Hepatocyte (in vitro differentiated cells): ENCODE measurements around the gene DOK5. TPM values are rescaled to one million over a fixed set of nuclear protein-coding genes. Genes with fewer than 3 reads are reported as not detected.

ENCODE experiments used
- DNase-seq: peaks from one replicate; pipeline ENCODE4 v3.0.0-alpha.2; 2016; ENCODE audit warnings: low spot score
- H2AFZ ChIP-seq: fragments of 200-600 bp; sonication (generic); 2 replicates; pipeline ENCODE4 v1.6.0; 2016; ENCODE audit warnings: antibody characterized with exemption, mild to moderate bottlenecking
- H3K27ac ChIP-seq: fragments of 200-600 bp; sonication (generic); 2 replicates; pipeline ENCODE4 v1.5.1; 2016; ENCODE audit warnings: mild to moderate bottlenecking
- H3K27me3 ChIP-seq: fragments of 200-600 bp; sonication (generic); 2 replicates; pipeline ENCODE4 v1.6.1; 2016
- H3K36me3 ChIP-seq: fragments of 200-600 bp; sonication (generic); replicated peaks from 2 replicates; pipeline ENCODE4 v1.5.1; 2016; ENCODE audit warnings: low read depth; ENCODE audit not compliant: insufficient read depth
- H3K4me1 ChIP-seq: fragments of 200-600 bp; sonication (generic); 2 replicates; pipeline ENCODE4 v1.5.1; 2016; ENCODE audit warnings: mild to moderate bottlenecking, moderate library complexity; ENCODE audit not compliant: insufficient read depth
- H3K4me2 ChIP-seq: fragments of 200-600 bp; sonication (generic); 2 replicates; pipeline ENCODE4 v1.6.0; 2016
- H3K4me3 ChIP-seq: fragments of 200-600 bp; sonication (generic); 2 replicates; pipeline ENCODE4 v1.5.1; 2016; ENCODE audit warnings: mild to moderate bottlenecking
- H3K79me2 ChIP-seq: fragments of 200-600 bp; sonication (generic); 2 replicates; pipeline ENCODE4 v1.6.0; 2017; ENCODE audit warnings: mild to moderate bottlenecking
- H3K9me2 ChIP-seq: fragments of 200-600 bp; sonication (generic); replicated peaks from 2 replicates; pipeline ENCODE4 v1.6.0; 2017; ENCODE audit warnings: mild to moderate bottlenecking; ENCODE audit not compliant: insufficient read depth
- H3K9me3 ChIP-seq: fragments of 200-600 bp; sonication (generic); 2 replicates; pipeline ENCODE4 v1.5.1; 2016; ENCODE audit warnings: low read depth, mild to moderate bottlenecking
- H4K20me1 ChIP-seq: fragments of 200-600 bp; sonication (generic); 2 replicates; pipeline ENCODE4 v1.6.0; 2016; ENCODE audit warnings: mild to moderate bottlenecking; ENCODE audit not compliant: insufficient read depth, poor library complexity, severe bottlenecking
- CTCF ChIP-seq: fragments of 200-600 bp; sonication (generic); IDR thresholded peaks from 2 replicates; pipeline ENCODE4 v1.5.1; 2016; ENCODE audit warnings: antibody characterized with exemption, mild to moderate bottlenecking; ENCODE audit not compliant: poor library complexity
- EZH2 ChIP-seq: fragments of 200-600 bp; sonication (generic); IDR thresholded peaks from 2 replicates; pipeline ENCODE4 v1.6.1; 2016; ENCODE audit warnings: antibody characterized with exemption, mild to moderate bottlenecking, borderline replicate concordance
- EZH2phosphoT487 ChIP-seq: fragments of 200-600 bp; sonication (generic); IDR thresholded peaks from one replicate; pipeline ENCODE4 v1.6.1; 2018; ENCODE audit warnings: antibody characterized with exemption, mild to moderate bottlenecking, low read depth, moderate library complexity; ENCODE audit not compliant: unreplicated experiment, severe bottlenecking
- WGBS: methylation state at CpG from one replicate; pipeline ENCODE4 v1.1.6; 2016; ENCODE audit warnings: low lambda C conversion rate; ENCODE audit errors: missing lambda C conversion rate; 5-methylcytosine and 5-hydroxymethylcytosine counted together
- polyA plus RNA-seq: library from polyadenylated mRNA; unstranded; fragments of >200 nt; fragmentation: Nextera tagmentation; extraction: Ambion mirVana; gene quantifications from 2 replicates; pipeline ENCODE4 v1.2.1, GENCODE V29; 2016
- total RNA-seq: library from RNA; depleted of rRNA; stranded (reverse); fragments of >200 nt; gene quantifications from 2 replicates; pipeline ENCODE4 v1.2.3, GENCODE V29; 2014

The DOK5 gene
- total and polyA plus RNA-seq, 2 experiments from 2014 or later = 7.0 to 7.5 TPM

DNA sequence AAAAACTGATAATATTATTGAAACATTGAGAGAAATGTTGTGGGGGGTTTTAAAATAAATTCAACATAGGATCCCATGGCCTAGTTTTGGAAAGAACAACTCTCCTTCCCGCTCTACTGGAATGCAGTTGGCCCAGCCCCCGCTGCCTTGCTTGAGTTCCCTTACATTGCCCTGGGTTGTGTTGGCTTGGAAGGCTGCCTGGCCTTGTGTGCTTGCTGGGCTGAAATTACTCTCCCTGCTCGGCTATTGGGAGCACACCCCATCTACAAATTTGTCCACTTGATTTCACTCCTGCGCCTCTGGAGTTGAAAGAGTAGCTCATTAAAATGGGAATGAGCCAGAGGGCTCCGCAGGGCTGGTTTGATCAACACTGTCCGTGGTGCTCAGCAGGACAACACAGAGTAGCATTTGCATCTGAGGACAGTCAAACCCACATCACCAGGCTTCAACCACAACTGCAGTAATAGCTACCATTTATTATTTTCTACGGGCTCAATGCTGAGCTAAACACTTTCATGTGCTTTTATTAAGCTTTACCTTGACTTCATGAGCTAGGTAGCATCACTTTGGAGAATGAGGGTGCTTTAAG is 35.2 kb downstream of the DOK5 start:
- TF ChIP-seq EZH2phosphoT487 (no peak), CTCF (no peak), EZH2 (no peak)
- WGBS = 62% methylated on average over 7 of the region's 7 CpGs
- no peak overlapping the region for H2AFZ ChIP-seq

DNA sequence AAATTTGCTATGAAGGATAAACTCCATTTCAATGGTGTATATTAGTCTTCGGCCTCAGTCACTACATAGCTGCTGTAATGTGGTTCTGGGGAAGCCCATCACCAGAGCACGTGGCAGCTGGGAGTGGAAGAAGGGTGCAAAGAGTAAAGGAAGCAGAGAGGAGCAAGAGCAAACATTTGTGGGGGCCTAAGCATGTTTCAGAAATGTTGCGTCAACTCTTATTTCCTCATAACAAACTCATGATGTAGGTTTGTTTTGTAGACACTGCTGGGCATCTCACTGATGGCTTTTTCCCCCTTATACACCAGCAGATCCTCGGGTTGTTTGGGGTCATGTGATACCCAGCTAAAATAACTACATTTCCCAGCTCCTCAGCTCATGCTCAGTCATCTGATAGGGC is 37.3 kb downstream of the DOK5 start:
- Histone ChIP-seq H3K27ac (no peak overlapping the region), H4K20me1 (no peaks in the 10 kb centered on the region), H3K9me2 (no peaks in the 10 kb centered on the region), H3K4me3 (no peak overlapping the region), H2AFZ (no peak overlapping the region), H3K9me3 (no peaks in the 10 kb centered on the region), H3K4me2 (no peak overlapping the region), H3K4me1 (no peaks in the 10 kb centered on the region), H3K79me2 (no peaks in the 10 kb centered on the region), H3K27me3 (no peaks in the 10 kb centered on the region), H3K36me3 (no peaks in the 10 kb centered on the region)
- DNase-seq = no peak
- no peak for TF ChIP-seq EZH2
- no peak for TF ChIP-seq CTCF
- TF ChIP-seq EZH2phosphoT487 = no peak
- 83% methylated on average over 4 of the region's 4 CpGs for WGBS

More for the DNA sequence above, 35.2 kb downstream of the DOK5 start:
- Histone ChIP-seq H3K4me3 (no peak overlapping the region), H3K9me2 (no peaks in the 10 kb centered on the region), H4K20me1 (no peaks in the 10 kb centered on the region), H3K4me2 (no peak overlapping the region), H3K79me2 (no peaks in the 10 kb centered on the region), H3K27ac (no peak overlapping the region), H3K27me3 (no peaks in the 10 kb centered on the region), H3K4me1 (no peaks in the 10 kb centered on the region), H3K9me3 (no peaks in the 10 kb centered on the region), H3K36me3 (no peaks in the 10 kb centered on the region)
- no peak for DNase-seq

DNA sequence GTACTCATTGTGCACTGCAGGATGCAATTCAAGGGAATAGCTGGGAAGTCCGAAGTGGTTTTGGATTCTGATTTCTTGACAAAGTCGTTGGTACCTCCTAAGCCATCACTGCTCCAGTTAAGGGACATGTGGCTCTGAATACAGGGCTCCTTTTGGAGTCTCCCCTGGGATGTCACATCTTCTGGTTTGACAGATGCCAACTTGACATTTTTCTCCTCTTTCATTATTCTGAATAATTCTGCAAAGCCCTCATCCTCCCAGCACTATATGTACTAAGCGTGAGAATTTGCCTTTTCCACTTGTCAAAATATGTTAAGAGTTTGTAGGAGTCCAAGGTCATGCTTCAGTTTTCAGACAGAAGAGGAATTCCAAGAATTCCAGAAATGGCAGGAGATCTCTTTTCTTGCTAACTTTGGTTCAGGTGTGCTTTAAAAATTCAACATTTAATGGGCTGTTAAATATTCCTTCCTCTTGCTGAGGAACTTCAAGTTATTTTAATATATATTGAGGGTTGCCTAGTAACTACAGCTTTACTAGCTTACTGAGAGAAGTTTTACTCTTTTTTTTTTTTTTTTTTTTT is 38.7 kb downstream of the DOK5 start:
- Histone ChIP-seq H3K36me3 (no peaks in the 10 kb centered on the region), H3K4me1 (no peaks in the 10 kb centered on the region), H4K20me1 (no peaks in the 10 kb centered on the region), H2AFZ (no peak overlapping the region), H3K9me2 (no peaks in the 10 kb centered on the region), H3K4me2 (no peak overlapping the region), H3K4me3 (no peak overlapping the region), H3K27me3 (no peaks in the 10 kb centered on the region), H3K9me3 (no peaks in the 10 kb centered on the region), H3K79me2 (no peaks in the 10 kb centered on the region), H3K27ac (no peak overlapping the region)
- DNase-seq = no peak
- TF ChIP-seq EZH2 (no peak), CTCF (no peak), EZH2phosphoT487 (no peak)
- 75% methylated on average over 3 of the region's 3 CpGs for WGBS
